NCI-H2227 treated with DMSO at 0.1 percent for 48 hours (cell line): ENCODE results near the gene EHD2.

Experiments
- DNase-seq: peaks from one replicate; lab custom pipeline; 2025; lab: John Stamatoyannopoulos, UW

EHD2 gene

DNA sequence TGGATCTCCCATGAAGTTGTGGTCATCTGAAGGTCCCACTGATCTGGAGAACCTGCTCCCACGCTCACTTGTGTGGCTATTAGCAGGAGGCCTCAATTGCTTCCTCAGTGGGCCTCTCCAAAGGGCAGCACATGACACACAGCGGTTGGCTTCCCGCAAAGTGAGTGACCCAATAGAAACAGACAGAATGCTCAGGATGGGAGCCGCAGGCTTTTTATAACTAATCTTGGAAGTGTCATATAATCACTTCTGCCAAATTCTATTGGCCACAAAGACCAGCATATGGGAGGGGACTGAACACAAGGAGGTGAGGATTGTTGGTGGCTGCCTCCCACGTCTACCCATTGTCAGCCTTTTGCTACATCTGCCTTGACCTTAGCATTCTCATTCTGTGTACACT lies 22.1 kb upstream of the EHD2 start:
- DNase-seq, result no peak

DNA sequence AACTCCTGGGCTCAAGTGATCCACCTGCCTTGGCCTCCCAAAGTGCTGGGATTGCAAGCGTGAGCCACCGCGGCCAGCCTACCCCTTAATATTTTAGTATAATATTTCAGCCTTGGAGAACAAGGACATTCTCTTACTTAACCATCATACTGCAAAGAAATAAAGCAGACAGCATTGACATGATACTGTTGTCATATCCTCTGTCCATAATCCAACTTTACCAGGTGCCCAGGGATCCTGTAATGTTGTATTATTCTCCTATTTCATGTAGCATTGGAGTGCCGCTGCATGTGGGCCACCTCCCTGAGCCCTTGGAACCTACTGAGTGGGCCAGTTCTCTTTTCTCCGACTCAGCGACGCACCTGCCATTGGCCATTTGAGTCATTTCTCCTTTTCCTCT lies 21.4 kb upstream of the EHD2 start:
- no peak for DNase-seq

DNA sequence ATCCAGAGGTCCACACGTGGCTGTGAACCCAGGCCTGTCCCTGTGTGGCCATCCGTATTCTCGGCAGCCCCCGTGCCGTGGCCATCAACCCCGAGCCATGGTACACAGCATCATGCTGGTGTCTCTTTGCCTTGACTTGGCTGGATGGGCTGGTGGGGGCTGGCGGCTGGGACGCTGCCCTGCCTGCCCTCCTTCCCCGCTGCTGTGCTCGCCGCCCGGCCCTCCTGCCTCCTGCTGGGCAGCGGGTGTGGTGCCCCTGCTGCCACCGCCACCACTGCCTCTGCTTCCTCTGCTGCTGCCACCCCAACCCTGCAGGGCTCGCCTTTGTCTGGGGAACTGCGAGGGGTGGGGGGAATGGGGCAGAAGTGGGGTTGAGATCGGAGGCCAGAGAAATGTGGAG lies 19.7 kb upstream of the EHD2 start:
- DNase-seq, result no peak

DNA sequence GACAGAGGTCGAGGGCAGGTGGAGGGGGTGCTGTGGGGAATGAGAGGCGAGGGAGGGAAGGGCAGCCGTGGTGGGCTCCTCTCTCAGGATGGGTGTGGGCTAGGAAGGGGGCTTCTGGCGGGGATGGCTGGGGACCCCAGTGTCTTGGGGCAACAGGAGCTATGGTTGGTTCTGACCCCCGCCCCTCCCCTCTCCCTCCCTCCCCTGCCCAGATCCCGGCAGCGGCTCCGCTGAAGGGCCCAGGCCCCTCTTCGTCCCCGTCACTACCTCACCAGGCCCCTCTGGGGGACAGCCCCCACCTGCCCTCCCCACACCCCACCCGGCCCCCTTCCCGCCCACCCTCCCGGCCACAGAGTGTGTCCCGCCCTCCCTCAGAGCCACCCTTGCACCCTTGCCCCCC lies 19.3 kb upstream of the EHD2 start:
- DNase-seq, result no peak

DNA sequence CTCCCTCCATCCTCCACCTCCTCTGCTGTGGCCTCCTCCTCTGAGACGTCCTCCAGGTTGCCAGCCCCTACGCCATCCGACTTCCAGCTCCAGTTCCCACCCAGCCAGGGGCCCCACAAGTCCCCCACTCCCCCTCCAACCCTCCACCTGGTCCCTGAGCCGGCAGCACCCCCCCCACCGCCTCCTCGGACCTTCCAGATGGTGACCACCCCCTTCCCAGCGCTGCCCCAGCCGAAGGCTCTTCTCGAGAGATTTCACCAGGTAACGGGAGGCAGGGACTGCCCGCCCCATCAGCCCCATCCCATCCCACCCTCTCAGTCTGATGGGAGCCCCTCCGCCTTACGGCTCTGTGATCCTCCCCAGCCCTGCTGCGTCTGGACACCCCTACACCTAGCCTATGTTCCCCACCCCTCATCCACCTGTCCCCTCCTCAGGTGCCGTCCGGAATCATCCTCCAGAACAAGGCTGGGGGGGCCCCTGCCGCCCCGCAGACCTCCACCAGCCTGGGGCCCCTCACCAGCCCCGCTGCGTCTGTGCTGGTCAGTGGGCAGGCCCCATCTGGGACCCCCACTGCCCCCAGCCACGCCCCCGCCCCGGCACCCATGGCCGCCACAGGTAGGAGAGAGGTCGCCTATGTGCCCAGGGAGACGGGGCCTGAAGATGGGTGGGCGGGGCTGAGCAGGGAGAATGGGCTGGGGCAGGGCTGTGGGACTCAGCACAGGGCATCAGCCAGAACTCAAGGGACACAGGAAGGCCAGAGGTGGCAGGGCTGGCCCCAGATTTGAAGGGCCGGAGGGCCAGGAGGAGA lies 18.6 kb upstream of the EHD2 start:
- no peak for DNase-seq

DNA sequence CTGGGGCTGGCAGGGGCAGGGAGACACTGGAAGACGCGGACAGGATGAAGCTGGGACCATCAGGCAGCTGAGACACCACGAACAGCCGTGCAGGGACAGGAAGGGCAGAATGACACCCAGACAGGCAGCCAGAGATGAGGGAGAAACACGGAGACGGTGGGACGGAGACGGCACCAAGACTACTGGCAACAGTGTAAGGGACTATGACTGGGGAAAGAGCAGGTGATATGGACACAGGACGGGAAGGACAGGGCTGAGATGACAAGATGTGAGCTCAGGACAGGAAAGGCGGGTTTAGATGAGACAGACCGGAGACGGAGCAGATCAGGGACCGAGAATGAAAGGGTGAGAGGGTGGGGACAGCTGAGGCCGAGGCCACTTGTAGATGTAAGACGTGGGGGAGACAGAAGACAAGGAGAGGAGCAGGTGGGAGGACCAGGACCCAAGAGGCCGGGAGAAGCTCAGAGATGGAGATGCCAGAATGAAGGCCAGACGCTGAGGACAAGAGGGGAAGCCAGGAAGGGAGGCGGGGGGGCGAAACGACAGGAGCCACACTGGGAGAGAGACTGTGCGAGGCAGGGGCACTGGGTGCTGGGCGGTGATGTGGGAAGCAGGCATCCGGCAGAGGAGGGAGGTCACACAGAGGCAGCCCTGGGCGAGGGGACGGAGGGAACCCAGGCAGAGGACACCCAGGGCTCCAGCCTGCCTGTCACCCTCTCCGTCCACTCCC lies 17.5 kb upstream of the EHD2 start:
- DNase-seq, result no peak

DNA sequence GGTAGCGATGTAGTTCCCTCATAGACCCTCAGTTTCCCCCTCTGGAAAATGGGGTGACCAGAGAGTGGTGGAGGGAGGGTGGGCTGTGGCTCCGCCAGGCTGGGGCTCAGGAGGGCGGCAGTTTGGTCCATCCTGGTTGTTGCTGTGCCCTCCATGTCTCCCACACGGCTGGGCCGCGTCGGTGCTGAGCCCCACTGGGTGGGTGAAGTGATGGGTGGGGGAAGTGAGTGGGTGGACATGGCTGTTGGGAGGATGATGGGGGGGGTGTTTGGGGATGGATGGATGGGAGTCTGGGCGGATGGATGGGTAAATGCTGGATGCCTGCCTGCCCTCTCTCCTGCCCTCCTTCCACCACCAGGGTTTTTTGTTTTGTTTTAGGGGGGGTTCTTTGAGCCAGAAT lies 16.6 kb upstream of the EHD2 start:
- DNase-seq, result no peak

DNA sequence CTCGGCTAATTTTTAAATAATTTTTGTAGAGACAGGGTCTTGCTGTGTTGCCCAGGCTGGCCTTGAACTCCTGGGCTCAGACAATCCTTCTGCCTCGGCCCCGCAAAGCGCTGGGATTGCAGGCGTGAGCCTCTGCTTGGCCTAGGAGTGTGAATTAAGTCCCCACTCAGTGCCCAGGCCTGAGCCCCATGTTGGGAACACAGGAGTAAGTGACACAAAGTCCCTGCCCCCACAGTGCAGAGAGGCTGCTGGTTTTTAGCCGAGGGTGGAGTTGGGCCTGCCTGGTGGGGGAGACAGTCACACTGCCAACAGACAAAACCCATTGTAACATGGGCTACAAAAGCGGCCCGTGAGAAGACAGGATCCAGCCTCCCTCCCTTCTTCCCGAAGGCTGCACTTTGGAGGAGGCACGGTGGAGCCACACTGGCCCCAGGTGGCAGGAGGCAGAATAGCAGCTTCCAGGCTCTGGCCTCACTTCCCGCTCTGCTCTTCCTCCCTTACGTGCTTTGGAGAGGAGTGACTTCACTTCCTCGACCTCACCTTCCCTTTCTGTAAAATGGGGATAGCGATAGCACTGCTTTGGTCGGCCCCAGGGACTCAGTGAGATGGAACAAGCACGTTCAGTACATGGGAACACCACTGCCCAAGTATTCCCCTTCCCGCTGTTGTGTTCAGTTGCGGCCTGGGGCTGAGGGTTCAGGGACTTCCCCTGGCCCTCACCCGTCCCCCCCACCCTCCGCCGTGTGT lies 15.2 kb upstream of the EHD2 start:
- peak; percentile 30 for DNase-seq

DNA sequence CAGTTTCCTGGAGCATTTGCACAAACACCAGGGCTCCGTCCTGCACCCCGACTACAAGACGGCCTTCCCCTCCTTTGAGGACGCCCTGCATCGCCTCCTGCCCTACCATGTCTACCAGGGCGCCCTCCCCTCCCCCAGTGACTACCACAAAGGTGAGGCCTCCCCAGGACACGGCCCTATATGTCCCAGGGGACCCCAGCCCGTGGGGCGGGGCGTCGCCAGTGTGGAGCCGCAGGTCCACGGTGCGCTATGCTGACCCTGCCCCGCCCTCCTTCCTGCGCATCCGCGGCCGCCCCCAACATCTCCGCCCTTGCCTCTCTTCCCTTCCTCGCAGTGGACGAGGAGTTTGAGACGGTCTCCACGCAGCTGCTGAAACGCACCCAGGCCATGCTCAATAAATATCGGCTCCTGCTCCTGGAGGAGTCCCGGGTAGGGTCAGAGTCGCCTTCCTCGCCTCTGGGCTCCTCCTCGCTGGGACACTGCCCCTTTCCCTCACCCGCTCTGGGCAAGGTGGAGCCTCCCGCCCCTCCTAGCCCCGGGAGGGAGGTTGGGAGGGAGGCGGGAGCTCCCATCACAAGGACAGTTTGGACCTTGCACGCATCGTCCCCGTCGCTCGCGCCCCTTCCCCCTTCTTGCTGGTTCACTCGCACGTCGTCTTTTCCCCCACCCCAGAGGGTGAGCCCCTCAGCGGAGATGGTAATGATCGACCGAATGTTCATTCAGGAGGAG lies 14.4 kb upstream of the EHD2 start:
- DNase-seq, result no peak

DNA sequence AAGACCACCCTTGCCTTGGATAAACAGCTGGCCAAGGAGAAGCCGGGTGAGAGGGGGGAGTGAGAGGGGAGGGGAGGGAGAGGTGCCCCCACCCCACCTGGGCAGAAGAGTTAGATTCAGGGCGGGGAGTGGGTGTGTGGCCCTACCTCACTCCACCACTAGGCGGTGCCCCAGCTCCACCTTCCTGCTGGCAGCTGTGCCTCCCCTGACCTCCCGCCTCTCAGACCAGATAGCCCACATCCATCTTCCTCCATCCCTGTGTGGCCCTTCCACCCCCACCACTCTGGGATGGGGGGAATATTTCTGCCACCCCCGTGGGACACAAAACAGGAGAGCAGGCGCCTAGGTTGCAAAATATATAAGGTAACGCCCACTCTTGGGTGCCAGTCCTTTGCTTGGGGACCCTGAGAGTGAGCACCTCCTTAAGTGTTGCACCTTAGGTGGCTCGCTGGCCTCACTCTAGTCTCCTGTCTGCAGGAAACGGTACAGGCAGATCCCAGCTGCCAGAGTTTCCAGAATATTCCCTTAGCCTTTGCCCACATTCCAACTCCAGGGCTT lies 13.8 kb upstream of the EHD2 start:
- no peak for DNase-seq

DNA sequence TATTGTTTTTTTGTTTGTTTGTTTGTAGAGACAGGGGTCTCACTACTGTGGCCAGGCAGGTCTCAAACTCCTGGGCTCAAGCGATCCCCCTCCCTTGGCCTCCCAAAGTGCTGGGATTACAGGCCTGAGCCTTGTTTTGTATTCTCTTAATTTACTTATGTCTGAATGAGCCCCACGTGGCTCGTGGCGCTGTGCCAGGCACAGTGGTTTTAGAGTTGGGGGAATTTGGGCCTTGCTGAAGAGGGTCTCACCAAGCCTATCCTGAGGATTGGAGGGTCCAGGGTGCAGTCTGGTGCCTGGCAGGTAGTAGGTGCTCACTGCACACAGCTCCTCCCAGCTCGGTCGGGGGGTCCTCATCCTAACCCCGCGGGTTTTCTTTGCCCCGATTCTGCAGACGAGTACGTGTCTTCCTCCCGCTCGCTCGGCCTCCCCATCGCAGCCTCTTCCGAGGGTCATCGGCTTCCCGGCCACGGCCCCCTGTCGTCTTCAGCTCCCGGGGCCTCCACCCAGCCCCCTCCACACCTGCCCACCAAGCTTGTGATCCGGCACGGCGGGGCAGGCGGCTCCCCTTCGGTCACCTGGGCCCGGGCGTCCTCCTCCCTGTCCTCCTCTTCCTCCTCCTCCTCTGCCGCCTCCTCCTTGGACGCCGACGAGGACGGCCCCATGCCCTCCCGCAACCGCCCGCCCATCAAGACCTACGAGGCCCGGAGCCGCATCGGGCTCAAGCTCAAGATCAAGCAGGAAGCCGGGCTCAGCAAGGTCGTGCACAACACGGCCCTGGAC lies 12.1 kb upstream of the EHD2 start:
- DNase-seq, result no peak

DNA sequence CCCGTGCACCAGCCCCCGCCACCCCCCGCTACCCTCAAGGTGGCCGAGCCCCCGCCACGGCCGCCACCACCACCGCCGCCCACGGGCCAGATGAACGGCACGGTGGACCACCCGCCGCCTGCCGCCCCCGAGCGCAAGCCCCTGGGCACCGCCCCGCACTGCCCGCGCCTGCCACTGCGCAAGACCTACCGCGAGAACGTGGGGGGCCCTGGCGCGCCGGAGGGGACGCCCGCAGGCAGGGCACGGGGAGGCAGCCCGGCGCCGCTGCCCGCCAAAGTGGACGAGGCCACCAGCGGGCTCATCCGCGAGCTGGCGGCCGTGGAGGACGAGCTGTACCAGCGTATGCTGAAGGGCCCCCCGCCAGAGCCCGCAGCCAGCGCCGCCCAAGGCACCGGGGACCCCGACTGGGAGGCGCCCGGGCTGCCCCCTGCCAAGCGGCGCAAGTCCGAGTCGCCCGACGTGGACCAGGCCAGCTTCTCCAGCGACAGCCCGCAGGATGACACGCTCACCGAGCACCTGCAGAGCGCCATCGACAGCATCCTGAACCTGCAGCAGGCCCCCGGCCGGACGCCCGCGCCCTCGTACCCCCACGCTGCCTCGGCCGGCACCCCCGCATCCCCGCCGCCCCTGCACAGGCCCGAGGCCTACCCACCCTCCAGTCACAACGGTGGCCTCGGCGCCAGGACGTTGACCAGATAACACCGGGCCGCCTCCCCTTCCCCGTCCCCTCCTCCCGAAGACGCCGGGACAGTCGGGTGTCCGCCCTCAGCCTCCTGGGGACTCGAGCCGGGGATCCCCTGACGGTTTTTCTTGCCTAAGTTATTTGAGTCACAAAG lies 11.3 kb upstream of the EHD2 start:
- DNase-seq, result no peak

DNA sequence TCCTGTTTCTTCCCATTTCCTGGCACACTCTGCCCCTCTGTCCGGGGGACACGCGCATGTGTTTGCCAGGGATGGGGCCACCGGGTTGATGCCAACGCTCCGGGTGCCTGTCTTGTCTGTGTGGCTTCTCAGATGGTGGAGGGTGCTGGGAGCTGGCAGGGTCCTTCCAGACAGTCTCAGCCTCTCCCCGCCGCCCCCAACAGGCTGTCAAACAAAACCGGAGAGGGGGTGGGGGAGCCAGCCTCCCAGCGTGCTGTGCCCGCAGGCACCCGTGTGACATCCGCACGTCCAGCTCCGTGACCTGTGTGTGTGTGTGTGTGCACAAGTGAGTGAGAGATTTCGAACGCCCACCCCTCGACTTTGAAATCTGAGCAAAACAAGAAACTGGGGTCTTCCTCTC lies 10.6 kb upstream of the EHD2 start:
- DNase-seq, result no peak

DNA sequence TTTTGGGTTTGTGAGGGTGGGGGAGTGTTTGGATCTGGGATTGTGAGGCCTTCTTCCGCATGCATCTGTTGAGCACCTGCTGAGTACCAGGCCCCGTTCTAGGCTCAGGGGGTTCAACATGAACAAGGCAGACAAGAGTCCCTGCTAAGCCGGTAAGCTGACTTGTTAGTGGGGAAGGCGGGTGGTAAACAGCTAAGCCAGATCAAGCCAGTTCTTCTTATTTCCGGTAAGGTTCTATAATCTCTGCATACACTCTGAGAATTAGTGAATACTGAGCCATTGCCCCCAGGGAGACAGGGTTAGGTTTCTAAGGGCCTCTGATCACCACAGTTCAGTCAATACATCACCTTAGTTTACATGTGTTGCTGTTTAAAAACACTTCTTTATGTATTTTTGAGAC lies 9.9 kb upstream of the EHD2 start:
- no peak for DNase-seq

DNA sequence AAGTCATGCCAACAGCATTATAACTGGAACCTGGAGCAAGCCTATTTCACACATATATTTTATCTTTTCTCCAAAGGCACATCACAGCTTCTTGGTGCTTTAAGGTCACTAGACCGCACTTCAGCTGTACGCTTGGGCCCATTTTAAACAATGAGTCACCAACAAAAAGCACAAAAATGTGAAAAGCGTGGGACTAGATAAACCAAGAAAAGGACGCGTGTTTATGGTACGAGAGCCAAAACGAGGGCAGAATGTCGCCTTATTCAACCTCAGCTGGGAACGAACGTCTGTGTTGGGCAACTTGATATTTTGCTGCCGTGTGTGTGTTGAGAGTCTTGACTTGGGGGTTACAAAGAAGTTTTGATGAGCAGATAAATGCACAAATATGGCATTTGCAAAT lies 9.2 kb upstream of the EHD2 start:
- no peak for DNase-seq

DNA sequence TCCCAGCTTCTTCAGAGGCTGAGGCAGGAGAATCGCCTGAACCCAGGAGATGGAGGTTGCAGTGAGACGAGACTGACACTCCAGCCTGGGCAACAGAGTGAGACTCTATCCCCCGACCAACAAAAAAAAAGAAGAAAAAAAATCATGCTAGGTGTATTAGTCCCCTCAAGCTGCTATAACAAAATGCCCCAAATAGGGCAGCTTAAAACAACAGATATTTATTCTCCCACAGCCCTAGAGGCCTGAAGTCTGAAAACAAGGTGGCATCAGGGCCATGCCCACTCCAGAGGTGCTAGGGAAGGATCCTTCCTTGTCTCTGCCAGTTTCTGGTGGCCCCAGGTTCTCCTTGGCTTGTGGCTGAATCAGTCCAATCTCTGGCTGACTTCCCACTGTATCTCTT lies 8.6 kb upstream of the EHD2 start:
- DNase-seq, result no peak

DNA sequence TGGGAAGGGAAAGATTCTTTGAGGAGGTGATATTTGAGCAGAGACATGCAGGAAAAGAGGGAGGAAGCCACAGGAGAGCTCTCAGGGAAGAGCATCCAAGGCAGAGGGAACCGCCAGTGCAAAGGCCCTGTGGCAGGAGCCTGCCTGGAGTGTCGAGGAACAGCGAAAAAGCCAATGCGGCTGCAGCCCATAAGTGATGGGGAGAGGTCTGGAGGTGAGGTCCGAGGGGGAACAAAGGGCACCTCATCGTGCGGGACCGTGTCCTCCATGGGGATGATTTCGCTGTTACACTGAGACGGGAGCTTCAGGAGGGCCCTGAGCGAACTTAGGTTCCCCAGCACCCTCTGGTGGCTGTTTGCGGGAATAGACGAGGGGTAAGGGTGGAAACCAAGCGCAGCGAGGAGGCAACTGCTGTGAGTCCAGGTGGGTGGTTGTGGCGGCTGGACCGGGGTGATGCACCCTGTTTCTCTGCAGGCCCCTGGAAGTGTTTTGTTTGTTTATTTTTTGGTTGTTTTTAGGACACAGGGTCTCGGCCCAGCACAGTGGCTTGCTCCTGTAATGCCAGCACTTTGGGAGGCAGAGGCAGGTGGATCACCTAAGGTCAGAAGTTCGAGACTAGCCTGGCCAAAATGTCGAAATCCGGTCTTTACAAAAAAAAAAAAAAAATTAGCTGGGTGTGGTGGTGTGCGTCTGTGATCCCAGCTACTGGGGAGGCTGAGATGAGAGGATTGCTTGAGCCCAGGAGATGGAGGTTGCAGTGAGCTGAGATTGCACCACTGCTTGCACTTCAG lies 5.9 kb upstream of the EHD2 start:
- peak; percentile 5 for DNase-seq

DNA sequence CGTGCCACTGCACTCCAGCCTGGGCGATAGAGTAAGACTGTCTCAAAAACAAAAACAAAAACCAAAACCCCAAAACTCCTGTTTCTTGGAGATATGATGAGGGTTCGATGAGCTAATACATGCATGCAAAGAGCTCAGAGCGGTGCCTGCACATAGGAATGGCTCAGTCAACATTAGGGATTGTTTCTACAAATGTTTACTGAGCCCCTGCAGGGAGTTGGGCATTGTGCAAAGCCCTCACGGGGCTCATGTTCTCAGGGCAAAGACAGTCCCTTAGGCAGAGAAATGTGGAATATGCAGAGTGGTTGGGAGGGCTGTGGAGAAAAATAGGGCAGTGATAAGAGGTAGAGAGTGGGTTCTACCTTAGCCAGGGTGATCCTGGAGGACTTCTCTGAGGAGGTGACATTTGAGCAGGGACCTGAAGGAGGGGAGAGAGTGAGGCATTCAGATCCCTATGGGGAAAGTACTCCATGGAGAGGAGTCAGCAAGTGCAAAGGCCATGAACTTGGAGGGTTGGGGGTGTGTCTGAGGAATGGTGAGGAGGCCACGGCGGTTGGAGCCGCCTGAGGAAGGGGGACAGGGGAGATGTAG lies 1.5 kb upstream of the EHD2 start:
- DNase-seq, result no peak

DNA sequence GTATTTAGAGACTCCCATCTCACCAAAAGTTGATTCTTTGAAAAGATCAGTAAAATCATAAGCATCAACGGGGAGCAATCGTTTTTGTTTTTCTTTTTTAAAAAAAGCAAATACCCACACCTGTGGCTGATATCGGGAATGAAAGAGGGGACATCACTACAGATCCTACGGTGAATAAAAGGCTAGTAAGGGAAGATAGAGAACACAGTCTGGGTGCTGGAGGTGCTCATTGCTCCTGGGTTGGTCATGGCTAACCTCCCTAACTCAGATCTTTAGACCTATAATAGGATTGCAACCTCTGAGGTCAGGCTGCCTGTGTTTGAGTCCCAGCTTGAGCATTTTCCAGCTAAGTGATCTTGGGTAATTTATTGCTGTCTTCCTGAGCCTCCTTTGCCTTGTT lies 1.1 kb downstream of the EHD2 start:
- no peak for DNase-seq
